Measurements from ENCODE around the gene SPON1. TPM values are rescaled to one million over a fixed set of nuclear protein-coding genes. Genes with fewer than 3 reads are reported as not detected.

SPON1 gene
- total and polyA plus RNA-seq, 4 donors: 0.72 to 4.9 (median 1.2) TPM

DNA sequence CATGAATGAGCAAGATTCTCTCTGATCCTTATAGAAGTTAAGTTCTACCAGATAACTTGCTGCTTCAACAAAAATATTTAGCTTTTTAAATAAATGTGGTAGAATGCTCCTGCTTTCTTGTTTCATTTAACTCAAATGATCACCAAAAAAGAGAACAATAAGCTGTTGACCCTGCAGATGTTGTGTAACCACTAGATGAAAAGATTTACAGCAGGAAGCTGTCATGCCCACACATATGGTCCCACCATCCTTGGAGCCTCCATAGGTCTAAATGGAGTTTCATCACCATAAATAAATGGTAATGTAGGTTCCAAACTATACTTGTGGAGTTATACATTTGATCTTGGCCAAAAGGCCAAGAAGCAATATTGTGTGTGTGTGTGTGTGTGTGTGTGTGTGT is 277.7 kb downstream of the SPON1 start:
- Histone ChIP-seq H3K27me3 (ENCODE audit: control insufficient read depth in 4 of 4, insufficient read depth in 4 of 4, low read length in 3 of 4) (peaks cover 0 to under 1% (median 0%) of the 10 kb centered on the region in 4 donors), H3K4me3 (ENCODE audit: low read depth in 1 of 3, low read length in 3 of 3) (no peak overlapping the region), H3K9ac (ENCODE audit: low read depth in 1 of 2, low read length in 2 of 2) (no peak overlapping the region), H3K36me3 (ENCODE audit: control insufficient read depth in 4 of 4, insufficient read depth in 3 of 4, low read depth in 1 of 4, low read length in 3 of 4) (no peaks in the 10 kb centered on the region), H3K27ac (ENCODE audit: low read depth in 1 of 2, low read length in 2 of 2) (no peak overlapping the region), H3K4me1 (ENCODE audit: control insufficient read depth in 4 of 4, insufficient read depth in 4 of 4, low read length in 3 of 4) (no peaks in the 10 kb centered on the region), H3K9me3 (ENCODE audit: control insufficient read depth in 4 of 4, low read length in 3 of 4) (no peaks in the 10 kb centered on the region)
- DNase-seq (ENCODE audit: low spot score): no peak
- TF ChIP-seq TAF1 (conservative IDR thresholded peaks at IDR 0.05) (no peak), NR2F2 (IDR thresholded peaks at IDR 0.05) (no peak), EGR1 (IDR thresholded peaks at IDR 0.05; ENCODE audit: low read depth in 2 of 2) (no peak), RAD21 (IDR thresholded peaks at IDR 0.05) (no peak)
- TF ChIP-seq, protein P1, sequence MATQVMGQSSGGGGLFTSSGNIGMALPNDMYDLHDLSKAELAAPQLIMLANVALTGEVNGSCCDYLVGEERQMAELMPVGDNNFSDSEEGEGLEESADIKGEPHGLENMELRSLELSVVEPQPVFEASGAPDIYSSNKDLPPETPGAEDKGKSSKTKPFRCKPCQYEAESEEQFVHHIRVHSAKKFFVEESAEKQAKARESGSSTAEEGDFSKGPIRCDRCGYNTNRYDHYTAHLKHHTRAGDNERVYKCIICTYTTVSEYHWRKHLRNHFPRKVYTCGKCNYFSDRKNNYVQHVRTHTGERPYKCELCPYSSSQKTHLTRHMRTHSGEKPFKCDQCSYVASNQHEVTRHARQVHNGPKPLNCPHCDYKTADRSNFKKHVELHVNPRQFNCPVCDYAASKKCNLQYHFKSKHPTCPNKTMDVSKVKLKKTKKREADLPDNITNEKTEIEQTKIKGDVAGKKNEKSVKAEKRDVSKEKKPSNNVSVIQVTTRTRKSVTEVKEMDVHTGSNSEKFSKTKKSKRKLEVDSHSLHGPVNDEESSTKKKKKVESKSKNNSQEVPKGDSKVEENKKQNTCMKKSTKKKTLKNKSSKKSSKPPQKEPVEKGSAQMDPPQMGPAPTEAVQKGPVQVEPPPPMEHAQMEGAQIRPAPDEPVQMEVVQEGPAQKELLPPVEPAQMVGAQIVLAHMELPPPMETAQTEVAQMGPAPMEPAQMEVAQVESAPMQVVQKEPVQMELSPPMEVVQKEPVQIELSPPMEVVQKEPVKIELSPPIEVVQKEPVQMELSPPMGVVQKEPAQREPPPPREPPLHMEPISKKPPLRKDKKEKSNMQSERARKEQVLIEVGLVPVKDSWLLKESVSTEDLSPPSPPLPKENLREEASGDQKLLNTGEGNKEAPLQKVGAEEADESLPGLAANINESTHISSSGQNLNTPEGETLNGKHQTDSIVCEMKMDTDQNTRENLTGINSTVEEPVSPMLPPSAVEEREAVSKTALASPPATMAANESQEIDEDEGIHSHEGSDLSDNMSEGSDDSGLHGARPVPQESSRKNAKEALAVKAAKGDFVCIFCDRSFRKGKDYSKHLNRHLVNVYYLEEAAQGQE (IDR thresholded peaks at IDR 0.05): no peak
- TF ChIP-seq, protein P2, sequence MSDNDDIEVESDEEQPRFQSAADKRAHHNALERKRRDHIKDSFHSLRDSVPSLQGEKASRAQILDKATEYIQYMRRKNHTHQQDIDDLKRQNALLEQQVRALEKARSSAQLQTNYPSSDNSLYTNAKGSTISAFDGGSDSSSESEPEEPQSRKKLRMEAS (IDR thresholded peaks at IDR 0.05): no peak

DNA sequence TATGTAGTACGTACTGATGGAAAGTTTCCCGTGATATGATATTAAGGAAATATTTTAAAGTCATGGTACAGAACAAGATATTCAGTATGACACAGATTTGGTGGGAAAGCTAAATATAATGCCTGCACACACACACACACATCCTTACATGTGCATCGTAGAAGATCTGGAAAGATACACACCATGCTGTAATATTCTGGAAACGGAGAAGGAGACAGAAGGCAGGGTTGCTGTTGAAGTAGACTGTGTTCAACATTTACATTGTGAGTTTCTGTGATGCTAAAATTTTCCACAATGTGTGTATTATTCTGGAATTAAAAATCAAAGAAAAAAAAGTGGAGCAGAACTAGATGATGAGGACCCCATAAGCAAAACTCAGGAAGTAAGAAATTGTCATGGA is 278.4 kb downstream of the SPON1 start:
- no peaks in the 10 kb centered on the region for H3K36me3 ChIP-seq (ENCODE audit: control insufficient read depth in 4 of 4, insufficient read depth in 3 of 4, low read depth in 1 of 4, low read length in 3 of 4)
- TF ChIP-seq RXRA (IDR thresholded peaks at IDR 0.05): no peak
- TF ChIP-seq, protein P2 (IDR thresholded peaks at IDR 0.05): no peak
- TF ChIP-seq NR2F2 (IDR thresholded peaks at IDR 0.05): no peak
- TF ChIP-seq, protein P3, sequence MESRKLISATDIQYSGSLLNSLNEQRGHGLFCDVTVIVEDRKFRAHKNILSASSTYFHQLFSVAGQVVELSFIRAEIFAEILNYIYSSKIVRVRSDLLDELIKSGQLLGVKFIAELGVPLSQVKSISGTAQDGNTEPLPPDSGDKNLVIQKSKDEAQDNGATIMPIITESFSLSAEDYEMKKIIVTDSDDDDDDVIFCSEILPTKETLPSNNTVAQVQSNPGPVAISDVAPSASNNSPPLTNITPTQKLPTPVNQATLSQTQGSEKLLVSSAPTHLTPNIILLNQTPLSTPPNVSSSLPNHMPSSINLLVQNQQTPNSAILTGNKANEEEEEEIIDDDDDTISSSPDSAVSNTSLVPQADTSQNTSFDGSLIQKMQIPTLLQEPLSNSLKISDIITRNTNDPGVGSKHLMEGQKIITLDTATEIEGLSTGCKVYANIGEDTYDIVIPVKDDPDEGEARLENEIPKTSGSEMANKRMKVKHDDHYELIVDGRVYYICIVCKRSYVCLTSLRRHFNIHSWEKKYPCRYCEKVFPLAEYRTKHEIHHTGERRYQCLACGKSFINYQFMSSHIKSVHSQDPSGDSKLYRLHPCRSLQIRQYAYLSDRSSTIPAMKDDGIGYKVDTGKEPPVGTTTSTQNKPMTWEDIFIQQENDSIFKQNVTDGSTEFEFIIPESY (IDR thresholded peaks at IDR 0.05): no peak
- TF ChIP-seq GABPA (IDR thresholded peaks at IDR 0.05 in 1 of 2, conservative IDR thresholded peaks at IDR 0.05 in 1 of 2): no peak
- TF ChIP-seq, protein P4, sequence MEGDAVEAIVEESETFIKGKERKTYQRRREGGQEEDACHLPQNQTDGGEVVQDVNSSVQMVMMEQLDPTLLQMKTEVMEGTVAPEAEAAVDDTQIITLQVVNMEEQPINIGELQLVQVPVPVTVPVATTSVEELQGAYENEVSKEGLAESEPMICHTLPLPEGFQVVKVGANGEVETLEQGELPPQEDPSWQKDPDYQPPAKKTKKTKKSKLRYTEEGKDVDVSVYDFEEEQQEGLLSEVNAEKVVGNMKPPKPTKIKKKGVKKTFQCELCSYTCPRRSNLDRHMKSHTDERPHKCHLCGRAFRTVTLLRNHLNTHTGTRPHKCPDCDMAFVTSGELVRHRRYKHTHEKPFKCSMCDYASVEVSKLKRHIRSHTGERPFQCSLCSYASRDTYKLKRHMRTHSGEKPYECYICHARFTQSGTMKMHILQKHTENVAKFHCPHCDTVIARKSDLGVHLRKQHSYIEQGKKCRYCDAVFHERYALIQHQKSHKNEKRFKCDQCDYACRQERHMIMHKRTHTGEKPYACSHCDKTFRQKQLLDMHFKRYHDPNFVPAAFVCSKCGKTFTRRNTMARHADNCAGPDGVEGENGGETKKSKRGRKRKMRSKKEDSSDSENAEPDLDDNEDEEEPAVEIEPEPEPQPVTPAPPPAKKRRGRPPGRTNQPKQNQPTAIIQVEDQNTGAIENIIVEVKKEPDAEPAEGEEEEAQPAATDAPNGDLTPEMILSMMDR (IDR thresholded peaks at IDR 0.05; ENCODE audit: low read depth, low read length, missing input control): no peak
- TF ChIP-seq TAF1 (conservative IDR thresholded peaks at IDR 0.05): no peak
- TF ChIP-seq, protein P1 (IDR thresholded peaks at IDR 0.05): no peak
- TF ChIP-seq JUND (IDR thresholded peaks at IDR 0.05): no peak
- no peak for TF ChIP-seq EGR1 (IDR thresholded peaks at IDR 0.05; ENCODE audit: low read depth in 2 of 2)
- no peak for TF ChIP-seq HNF4A (conservative IDR thresholded peaks at IDR 0.05)
- no peak for TF ChIP-seq FOXA2 (IDR thresholded peaks at IDR 0.05)
- TF ChIP-seq RAD21 (IDR thresholded peaks at IDR 0.05): no peak
- no peak for TF ChIP-seq YY1 (IDR thresholded peaks at IDR 0.05)
- no peaks in the 10 kb centered on the region for H3K4me1 ChIP-seq (ENCODE audit: control insufficient read depth in 4 of 4, insufficient read depth in 4 of 4, low read length in 3 of 4)
- H3K4me3 ChIP-seq (ENCODE audit: low read depth in 1 of 3, low read length in 3 of 3): no peak overlapping the region
- H3K27ac ChIP-seq (ENCODE audit: low read depth in 1 of 2, low read length in 2 of 2): no peak overlapping the region
- H3K27me3 ChIP-seq (ENCODE audit: control insufficient read depth in 4 of 4, insufficient read depth in 4 of 4, low read length in 3 of 4): peaks cover 0 to 2% (median 0%) of the 10 kb centered on the region in 4 donors
- DNase-seq (ENCODE audit: low spot score): no peak
- no peak overlapping the region for H3K9ac ChIP-seq (ENCODE audit: low read depth in 1 of 2, low read length in 2 of 2)
- no peaks in the 10 kb centered on the region for H3K9me3 ChIP-seq (ENCODE audit: control insufficient read depth in 4 of 4, low read length in 3 of 4)
- WGBS: 92% methylated on average over 4 of the region's 4 CpGs
